ENCODE measurements around the gene SDHAF4. TPM values are rescaled to one million over a fixed set of nuclear protein-coding genes. Genes with fewer than 3 reads are reported as not detected.

Gene SDHAF4
- total and polyA plus RNA-seq, 9 donors = 6.1 to 17.7 (median 9.5) TPM

GRCh38 chr6:70638468-70638867 is 71.7 kb downstream of the SDHAF4 start:
- no peak for TF ChIP-seq EP300 (IDR thresholded peaks at IDR 0.05)
- no peak for TF ChIP-seq POLR2A (IDR thresholded peaks at IDR 0.05)
- TF ChIP-seq, protein P1, sequence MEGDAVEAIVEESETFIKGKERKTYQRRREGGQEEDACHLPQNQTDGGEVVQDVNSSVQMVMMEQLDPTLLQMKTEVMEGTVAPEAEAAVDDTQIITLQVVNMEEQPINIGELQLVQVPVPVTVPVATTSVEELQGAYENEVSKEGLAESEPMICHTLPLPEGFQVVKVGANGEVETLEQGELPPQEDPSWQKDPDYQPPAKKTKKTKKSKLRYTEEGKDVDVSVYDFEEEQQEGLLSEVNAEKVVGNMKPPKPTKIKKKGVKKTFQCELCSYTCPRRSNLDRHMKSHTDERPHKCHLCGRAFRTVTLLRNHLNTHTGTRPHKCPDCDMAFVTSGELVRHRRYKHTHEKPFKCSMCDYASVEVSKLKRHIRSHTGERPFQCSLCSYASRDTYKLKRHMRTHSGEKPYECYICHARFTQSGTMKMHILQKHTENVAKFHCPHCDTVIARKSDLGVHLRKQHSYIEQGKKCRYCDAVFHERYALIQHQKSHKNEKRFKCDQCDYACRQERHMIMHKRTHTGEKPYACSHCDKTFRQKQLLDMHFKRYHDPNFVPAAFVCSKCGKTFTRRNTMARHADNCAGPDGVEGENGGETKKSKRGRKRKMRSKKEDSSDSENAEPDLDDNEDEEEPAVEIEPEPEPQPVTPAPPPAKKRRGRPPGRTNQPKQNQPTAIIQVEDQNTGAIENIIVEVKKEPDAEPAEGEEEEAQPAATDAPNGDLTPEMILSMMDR (IDR thresholded peaks at IDR 0.05) = no peak
- Histone ChIP-seq H3K9me3 (no peaks in the 10 kb centered on the region), H3K4me3 (no peak overlapping the region), H3K27ac (no peak overlapping the region), H3K27me3 (no peaks in the 10 kb centered on the region), H3K36me3 (no peaks in the 10 kb centered on the region), H3K4me1 (ENCODE audit: insufficient read depth) (no peaks in the 10 kb centered on the region)
- DNase-seq = no peak
- 64 to 76% (median 75%) methylated on average over 1 of the region's 1 CpG for WGBS, 3 donors
- intact Hi-C loops (cut with DNase I) = no loop called here

Other genes with a start within 250 kb of the SDHAF4 start
- 10 to 100 TPM; 19.7 to 34.1 (median 25.7) TPM for gene FAM135A, start 153.4 kb upstream of the SDHAF4 start, total RNA-seq
- 10 to 100 TPM in 1 of 2 donors, 1 to 10 TPM in 1; 8.6 to 10.7 TPM for gene FAM135A, start 153.4 kb upstream of the SDHAF4 start, polyA plus RNA-seq
- gene SMAP1, start 101.0 kb downstream of the SDHAF4 start, total RNA-seq = 10 to 100 TPM; 10.8 to 22.3 (median 18.6) TPM
- gene SMAP1, start 101.0 kb downstream of the SDHAF4 start, polyA plus RNA-seq = 10 to 100 TPM; 13.7 to 34.1 TPM